OCI-LY1 (cell line): ENCODE measurements around the gene MYO1G.

Source experiments
- EZH2 ChIP-seq: fragments of 200-600 bp; sonication (generic), shearing (Covaris generic); IDR thresholded peaks from 2 replicates; pipeline ENCODE4 v1.8.0; 2017; ENCODE audit warnings: borderline replicate concordance, mixed run types, mild to moderate bottlenecking, antibody characterized with exemption, low read length, moderate library complexity, mixed read lengths
- TF ChIP-seq, protein P1 (sequence below): fragments of 200-600 bp; sonication (generic), shearing (Covaris generic); IDR thresholded peaks from 2 replicates; pipeline ENCODE4 v1.5.1; 2017; ENCODE audit warnings: mild to moderate bottlenecking, antibody characterized with exemption, low read length, moderate library complexity, mixed read lengths

DNA sequence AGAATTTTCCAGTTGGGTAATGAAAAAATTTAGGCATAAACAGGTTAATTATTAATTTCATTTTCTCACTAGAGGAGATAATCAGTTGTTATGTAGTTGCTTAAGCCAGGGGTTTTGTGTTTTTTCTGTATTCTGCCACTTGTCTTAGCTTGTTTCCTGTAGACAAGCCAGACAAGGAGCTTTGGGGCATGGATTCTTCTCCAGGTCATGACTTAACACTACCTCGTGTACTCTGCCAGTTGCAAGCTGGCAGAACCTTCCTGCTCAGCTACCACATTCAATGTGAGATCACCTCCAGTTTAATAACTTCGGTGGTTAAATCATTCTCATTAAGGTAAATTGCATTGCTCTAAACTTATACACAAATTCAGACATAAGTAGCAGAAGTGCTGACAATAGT is 23.0 kb upstream of the MYO1G start:
- TF ChIP-seq, protein P1, sequence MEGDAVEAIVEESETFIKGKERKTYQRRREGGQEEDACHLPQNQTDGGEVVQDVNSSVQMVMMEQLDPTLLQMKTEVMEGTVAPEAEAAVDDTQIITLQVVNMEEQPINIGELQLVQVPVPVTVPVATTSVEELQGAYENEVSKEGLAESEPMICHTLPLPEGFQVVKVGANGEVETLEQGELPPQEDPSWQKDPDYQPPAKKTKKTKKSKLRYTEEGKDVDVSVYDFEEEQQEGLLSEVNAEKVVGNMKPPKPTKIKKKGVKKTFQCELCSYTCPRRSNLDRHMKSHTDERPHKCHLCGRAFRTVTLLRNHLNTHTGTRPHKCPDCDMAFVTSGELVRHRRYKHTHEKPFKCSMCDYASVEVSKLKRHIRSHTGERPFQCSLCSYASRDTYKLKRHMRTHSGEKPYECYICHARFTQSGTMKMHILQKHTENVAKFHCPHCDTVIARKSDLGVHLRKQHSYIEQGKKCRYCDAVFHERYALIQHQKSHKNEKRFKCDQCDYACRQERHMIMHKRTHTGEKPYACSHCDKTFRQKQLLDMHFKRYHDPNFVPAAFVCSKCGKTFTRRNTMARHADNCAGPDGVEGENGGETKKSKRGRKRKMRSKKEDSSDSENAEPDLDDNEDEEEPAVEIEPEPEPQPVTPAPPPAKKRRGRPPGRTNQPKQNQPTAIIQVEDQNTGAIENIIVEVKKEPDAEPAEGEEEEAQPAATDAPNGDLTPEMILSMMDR, result no peak
- no peak for TF ChIP-seq EZH2
